ENCODE measurements around the gene ATP10A.
"Not testable (repeated sequence)": the region's sequence is repeated elsewhere in the genome, so short reads cannot be mapped to it uniquely, and the experiment has no call there.

ATP10A gene

GRCh38 chr15:25640959-25641358 lies 222.2 kb downstream of the ATP10A start:
- not testable (repeated sequence) for H3K4me3 ChIP-seq (ENCODE audit: low read length); H3K9me3 ChIP-seq (ENCODE audit: control insufficient read depth, low read length); DNase-seq (ENCODE audit: low read depth); H3K4me1 ChIP-seq (ENCODE audit: control insufficient read depth, insufficient read depth, low read length); H3K9ac ChIP-seq (ENCODE audit: low read length); H3K36me3 ChIP-seq (ENCODE audit: control insufficient read depth, insufficient read depth, low read length, severe bottlenecking); H3K27me3 ChIP-seq (replicated peaks; ENCODE audit: control insufficient read depth, insufficient read depth, low read length)

GRCh38 chr15:25640381-25640780 lies 222.7 kb downstream of the ATP10A start:
- H3K27me3 ChIP-seq (replicated peaks; ENCODE audit: control insufficient read depth, insufficient read depth, low read length), result no peaks in the 10 kb centered on the region
- H3K4me3 ChIP-seq (ENCODE audit: low read length), result no peak overlapping the region
- DNase-seq (ENCODE audit: low read depth), result no peak
- no peaks in the 10 kb centered on the region for H3K36me3 ChIP-seq (ENCODE audit: control insufficient read depth, insufficient read depth, low read length, severe bottlenecking)
- no peaks in the 10 kb centered on the region for H3K9me3 ChIP-seq (ENCODE audit: control insufficient read depth, low read length)
- no peaks in the 10 kb centered on the region for H3K4me1 ChIP-seq (ENCODE audit: control insufficient read depth, insufficient read depth, low read length)
- no peak overlapping the region for H3K9ac ChIP-seq (ENCODE audit: low read length)

DNA sequence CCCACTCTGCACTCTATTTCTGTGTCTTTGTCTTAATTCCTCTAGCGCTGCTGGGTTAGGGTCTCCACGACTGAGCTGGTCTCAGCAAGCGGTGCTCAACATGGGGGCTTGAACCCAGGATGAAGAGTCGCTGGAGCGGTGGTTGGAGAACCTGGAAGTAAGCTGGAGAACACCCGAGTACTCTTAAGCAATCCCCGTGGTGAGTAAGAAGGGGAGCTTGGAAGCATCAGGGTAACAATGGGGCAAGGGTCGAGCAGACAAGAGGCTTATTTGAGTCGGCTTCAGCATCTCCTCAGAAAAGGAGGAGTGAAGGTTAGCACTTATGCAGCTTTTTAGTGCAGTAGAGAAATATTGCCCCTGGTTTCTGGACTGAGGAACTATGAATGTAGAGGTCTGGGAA lies 226.6 kb downstream of the ATP10A start:
- not testable (repeated sequence) for H3K27me3 ChIP-seq (replicated peaks; ENCODE audit: control insufficient read depth, insufficient read depth, low read length); H3K9me3 ChIP-seq (ENCODE audit: control insufficient read depth, low read length); H3K36me3 ChIP-seq (ENCODE audit: control insufficient read depth, insufficient read depth, low read length, severe bottlenecking); DNase-seq (ENCODE audit: low read depth); H3K9ac ChIP-seq (ENCODE audit: low read length); H3K4me3 ChIP-seq (ENCODE audit: low read length); H3K4me1 ChIP-seq (ENCODE audit: control insufficient read depth, insufficient read depth, low read length)

DNA sequence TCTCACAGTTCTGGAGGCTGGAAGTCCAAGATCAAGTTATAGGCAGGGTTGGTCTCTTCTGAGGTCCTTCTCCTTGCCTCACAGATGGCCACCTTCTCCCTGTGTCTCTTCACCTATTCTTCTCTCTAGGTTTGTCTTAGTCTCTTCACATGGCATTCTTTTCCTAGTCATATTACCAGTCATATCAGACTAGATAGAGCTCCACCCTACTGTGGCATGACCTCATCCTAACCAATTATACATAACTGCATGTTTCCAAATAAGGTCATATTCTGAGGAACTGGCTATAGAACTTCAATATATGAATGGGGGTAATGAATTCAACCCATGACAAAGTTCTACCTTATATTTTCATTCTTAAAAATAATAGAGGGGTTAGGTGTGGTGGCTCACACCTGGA lies 227.9 kb downstream of the ATP10A start:
- no peaks in the 10 kb centered on the region for H3K36me3 ChIP-seq (ENCODE audit: control insufficient read depth, insufficient read depth, low read length, severe bottlenecking)
- no peaks in the 10 kb centered on the region for H3K27me3 ChIP-seq (replicated peaks; ENCODE audit: control insufficient read depth, insufficient read depth, low read length)
- no peaks in the 10 kb centered on the region for H3K9me3 ChIP-seq (ENCODE audit: control insufficient read depth, low read length)
- H3K4me1 ChIP-seq (ENCODE audit: control insufficient read depth, insufficient read depth, low read length), result no peaks in the 10 kb centered on the region
- DNase-seq (ENCODE audit: low read depth), result no peak
- H3K4me3 ChIP-seq (ENCODE audit: low read length), result no peak overlapping the region
- H3K9ac ChIP-seq (ENCODE audit: low read length), result no peak overlapping the region

- no peaks in the 10 kb centered on the region for H3K4me1 ChIP-seq (ENCODE audit: control insufficient read depth, insufficient read depth, low read length)
- no peaks in the 10 kb centered on the region for H3K36me3 ChIP-seq (ENCODE audit: control insufficient read depth, insufficient read depth, low read length, severe bottlenecking)
- no peak overlapping the region for H3K9ac ChIP-seq (ENCODE audit: low read length)
- H3K9me3 ChIP-seq (ENCODE audit: control insufficient read depth, low read length), result peaks cover 2% of the 10 kb centered on the region
- H3K4me3 ChIP-seq (ENCODE audit: low read length), result no peak overlapping the region
- no peaks in the 10 kb centered on the region for H3K27me3 ChIP-seq (replicated peaks; ENCODE audit: control insufficient read depth, insufficient read depth, low read length)
- no peak for DNase-seq (ENCODE audit: low read depth)
Observed at GRCh38 chr15:25633862-25634261, 229.3 kb downstream of the ATP10A start.

GRCh38 chr15:25631971-25632370 lies 231.2 kb downstream of the ATP10A start:
- H3K27me3 ChIP-seq (replicated peaks; ENCODE audit: control insufficient read depth, insufficient read depth, low read length), result no peaks in the 10 kb centered on the region
- DNase-seq (ENCODE audit: low read depth), result no peak

More at GRCh38 chr15:25631971-25632370, 231.2 kb downstream of the ATP10A start:
- Histone ChIP-seq H3K9ac (ENCODE audit: low read length) (no peak overlapping the region), H3K36me3 (ENCODE audit: control insufficient read depth, insufficient read depth, low read length, severe bottlenecking) (no peaks in the 10 kb centered on the region), H3K4me1 (ENCODE audit: control insufficient read depth, insufficient read depth, low read length) (no peaks in the 10 kb centered on the region), H3K9me3 (ENCODE audit: control insufficient read depth, low read length) (peaks cover 2% of the 10 kb centered on the region), H3K4me3 (ENCODE audit: low read length) (no peak overlapping the region)

All from adipocyte (in vitro differentiated cells).